Activated CD8-positive, alpha-beta T cell treated with anti-CD3 and anti-CD28 coated beads, Interleukin-2, amount 10 ng/mL, durations not matched to agents 7 days and 5 days (primary cell): ENCODE measurements around the gene C7orf33. TPM values are rescaled to one million over a fixed set of nuclear protein-coding genes. Genes with fewer than 3 reads are reported as not detected.

Experiments
- total RNA-seq, 2 experiments: library from RNA; stranded (reverse); gene quantifications; one replicate each; pipeline ENCODE4 v1.2.3, GENCODE V29; 2021

The C7orf33 gene
- total RNA-seq, 2 experiments from 2014 or later = not detected

Other genes starting within 250 kb of the C7orf33 start
- gene CUL1, start 108.1 kb downstream of the C7orf33 start, total RNA-seq = 10 to 100 TPM; 55.8 to 57.6 TPM